HL-60/S4 (cell line): Measurements from ENCODE around the gene BSN.

Source experiments
- in situ Hi-C: fragments of 300-500 bp; cut with MboI; formaldehyde crosslinking; loops from 2 replicates; pipeline ENCODE4 v1.14.3; 2022; ENCODE audit warnings: low sequenced_read_pairs

Gene BSN

GRCh38 chr3:49553692-49554632, at the start of gene BSN:
Gene BSN (plus strand): TSS chr3:49554477. CDS start chr3:49554603, 126 bp downstream.
- in situ Hi-C loops = no loop called here

DNA sequence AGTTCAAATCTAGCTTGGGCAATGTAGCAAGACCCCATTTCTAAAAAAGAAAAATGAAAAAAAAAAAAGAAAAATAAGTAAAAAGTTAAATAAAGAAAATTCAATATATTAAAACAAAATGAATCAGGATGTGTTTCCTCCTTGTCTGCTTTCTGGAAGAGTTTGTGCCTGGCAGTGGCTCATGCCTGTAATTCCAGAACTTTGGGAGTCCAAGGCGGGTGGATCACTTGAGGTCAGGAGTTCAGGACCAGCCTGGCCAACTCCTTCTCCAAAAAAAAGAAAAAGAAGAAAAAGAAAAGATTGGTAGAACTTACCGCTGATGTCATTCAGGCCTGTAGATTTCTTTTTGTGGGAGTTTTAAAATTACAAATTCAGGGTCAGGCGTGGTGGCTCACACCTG, 47.4 kb upstream of the BSN start:
- in situ Hi-C loops = no loop called here

GRCh38 chr3:49509028-49509561, 45.2 kb upstream of the BSN start:
- in situ Hi-C loops = no loop called here

- in situ Hi-C loops = no loop called here
These were observed 42.6 kb upstream of the BSN start for GRCh38 chr3:49511639-49512038.

DNA sequence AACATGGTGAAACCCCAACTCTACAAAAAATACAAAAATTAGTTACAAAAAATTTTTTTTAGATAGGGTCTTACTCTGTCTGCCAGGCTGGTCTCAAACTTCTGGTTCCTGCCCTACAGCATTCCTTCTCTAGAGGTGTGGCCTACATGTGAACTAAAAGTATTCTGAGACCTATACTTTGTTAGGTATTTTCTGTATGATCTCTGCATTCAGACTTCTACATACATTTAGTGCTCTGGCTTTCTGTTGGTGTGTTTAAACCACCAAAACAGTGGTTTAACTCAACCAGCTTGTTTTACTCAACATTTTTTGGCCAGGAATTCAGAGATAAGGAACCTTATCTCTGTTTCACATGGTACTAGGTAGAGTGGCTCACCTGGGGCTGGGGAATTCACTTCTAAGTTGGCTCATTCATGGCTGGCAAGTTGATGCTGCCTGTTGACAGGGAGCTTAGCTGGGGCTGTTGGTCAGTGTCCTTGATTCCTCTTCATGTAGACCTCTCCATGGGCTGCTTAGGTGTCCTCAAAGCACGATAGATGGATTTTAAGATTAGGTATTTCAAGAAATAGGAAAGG, 41.4 kb upstream of the BSN start:
- in situ Hi-C loops = no loop called here

DNA sequence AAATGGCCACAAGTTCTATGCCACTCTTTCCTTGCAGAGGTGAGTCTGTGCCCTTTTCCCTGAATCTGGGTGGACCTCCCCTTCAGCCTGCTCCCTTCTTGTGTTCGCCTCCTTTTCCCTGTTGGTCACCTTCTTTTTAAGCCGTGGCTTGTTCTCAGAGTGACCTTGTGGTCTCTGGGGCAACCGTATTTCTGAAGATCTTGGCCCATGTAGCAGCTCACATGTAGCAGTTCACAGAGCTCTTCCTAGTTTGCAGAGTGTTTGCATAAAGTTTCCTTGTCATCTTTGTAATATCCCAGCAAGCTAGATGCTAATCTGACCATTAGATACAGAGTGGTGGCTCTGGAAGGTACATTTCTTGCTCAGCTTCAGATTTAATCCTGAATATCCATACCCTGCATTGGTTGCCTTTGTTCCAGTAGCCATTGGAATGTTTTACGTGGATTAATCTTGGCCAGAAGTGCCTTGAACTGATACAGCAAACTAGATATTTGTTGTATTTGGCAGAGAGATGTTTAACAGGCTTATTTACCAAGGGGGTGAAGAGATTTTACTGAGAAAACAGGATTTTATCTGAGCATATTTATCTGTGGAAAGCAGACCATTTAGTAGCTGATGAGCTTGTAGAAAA, 40.7 kb upstream of the BSN start:
- in situ Hi-C loops = no loop called here

DNA sequence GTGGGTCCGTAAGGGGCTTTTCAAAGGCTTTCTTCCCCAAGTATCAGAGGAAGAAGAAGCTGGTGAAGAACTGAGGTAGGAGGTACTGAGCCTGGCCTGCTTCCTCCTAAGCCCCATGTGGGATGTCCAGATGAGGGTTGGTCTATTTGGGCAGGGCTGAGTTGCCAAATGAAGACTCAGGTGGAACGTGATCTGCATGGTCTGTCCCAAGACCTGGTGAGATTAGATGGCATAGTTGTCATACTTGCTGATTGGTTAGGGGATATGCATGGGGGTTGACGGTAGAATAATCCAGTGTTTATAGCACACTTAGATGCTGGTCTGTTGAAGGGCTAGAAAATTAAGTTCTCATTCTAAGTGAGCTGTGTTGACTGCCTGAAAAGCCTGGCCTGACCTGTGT, 36.3 kb upstream of the BSN start:
- in situ Hi-C loops = no loop called here

DNA sequence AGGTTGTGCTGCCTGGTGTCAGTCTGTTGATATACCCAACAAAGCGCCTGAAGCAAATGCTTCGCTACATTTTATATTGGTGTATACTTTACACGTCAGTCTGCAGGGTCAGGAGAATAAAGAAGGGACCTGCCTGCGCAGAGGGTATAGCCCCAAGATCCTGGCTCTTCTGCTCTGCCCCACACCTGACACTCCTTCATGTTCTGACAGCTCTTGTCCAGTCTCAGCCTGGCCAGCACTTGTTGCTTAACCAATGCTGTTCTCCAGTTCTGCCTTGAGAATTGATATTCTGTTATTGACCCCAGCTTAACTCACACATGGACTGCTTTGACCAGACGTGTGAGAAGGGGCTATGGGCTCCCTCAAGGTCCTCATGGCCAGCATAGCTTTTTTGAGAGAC, 35.8 kb upstream of the BSN start:
- in situ Hi-C loops = no loop called here

DNA sequence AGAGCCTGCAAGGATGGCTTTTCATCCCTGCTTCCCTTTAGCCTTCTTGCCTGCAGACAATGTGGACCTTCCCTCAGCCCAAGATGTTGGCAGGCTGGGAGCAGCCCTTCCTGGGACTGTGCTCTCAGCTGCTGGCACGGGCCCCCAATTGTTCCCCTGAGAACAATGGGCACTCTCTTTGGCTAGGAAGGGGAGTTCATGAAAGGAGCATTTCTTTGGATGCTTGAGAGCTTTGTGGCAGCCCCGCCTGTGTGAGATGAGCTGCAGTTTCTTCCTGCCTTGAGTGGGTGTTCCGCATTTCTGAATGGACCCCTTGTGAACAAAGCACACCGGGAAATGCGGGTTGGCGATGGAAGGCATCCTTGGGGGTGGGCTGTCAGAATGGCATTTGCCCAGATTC, 35.0 kb upstream of the BSN start:
- in situ Hi-C loops = no loop called here

- in situ Hi-C loops = no loop called here
These were observed 34.3 kb upstream of the BSN start for GRCh38 chr3:49519916-49520385.

GRCh38 chr3:49523756-49524747, 30.2 kb upstream of the BSN start:
- in situ Hi-C loops = no loop called here

- in situ Hi-C loops = loop anchor here (25.0 kb wide), 1 partner anchor 133 kb away; the partner anchor contains the start of gene APEH
These were observed 24.7 kb upstream of the BSN start for GRCh38 chr3:49529567-49529966.

- in situ Hi-C loops = loop anchor here (25.0 kb wide), 1 partner anchor 132 kb away; the partner anchor contains the start of gene APEH
These were observed 24.0 kb upstream of the BSN start for GRCh38 chr3:49530231-49530630.

DNA sequence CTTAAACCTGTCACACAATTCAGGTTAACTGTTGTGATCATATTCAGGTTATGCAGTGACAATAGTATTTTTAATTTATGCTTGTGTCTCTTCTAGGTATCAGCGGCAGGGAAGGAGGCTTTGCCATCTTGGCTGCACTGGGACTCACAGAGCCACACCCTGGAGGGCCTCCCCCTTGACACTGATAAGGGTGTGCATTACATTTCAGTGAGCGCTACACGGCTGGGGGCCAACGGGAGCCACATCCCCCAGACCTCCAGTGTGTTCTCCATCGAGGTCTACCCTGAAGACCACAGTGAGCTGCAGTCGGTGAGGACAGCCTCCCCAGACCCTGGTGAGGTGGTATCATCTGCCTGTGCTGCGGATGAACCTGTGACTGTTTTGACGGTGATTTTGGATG, 23.6 kb upstream of the BSN start:
- in situ Hi-C loops = loop anchor here (25.0 kb wide), 1 partner anchor 132 kb away; the partner anchor contains the start of gene APEH

DNA sequence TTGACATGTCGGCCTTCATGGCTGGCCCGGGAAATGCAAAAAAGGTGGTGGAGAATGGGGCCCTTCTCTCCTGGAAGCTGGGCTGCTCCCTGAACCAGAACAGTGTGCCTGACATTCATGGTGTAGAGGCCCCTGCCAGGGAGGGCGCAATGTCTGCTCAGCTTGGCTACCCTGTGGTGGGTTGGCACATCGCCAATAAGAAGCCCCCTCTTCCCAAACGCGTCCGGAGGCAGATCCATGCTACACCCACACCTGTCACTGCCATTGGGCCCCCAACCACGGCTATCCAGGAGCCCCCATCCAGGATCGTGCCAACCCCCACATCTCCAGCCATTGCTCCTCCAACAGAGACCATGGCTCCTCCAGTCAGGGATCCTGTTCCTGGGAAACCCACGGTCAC, 23.1 kb upstream of the BSN start:
- in situ Hi-C loops = loop anchor here (25.0 kb wide), 1 partner anchor 131 kb away; the partner anchor contains the start of gene APEH

GRCh38 chr3:49531715-49532114, 22.6 kb upstream of the BSN start:
- in situ Hi-C loops = loop anchor here (25.0 kb wide), 1 partner anchor 131 kb away; the partner anchor contains the start of gene APEH

- in situ Hi-C loops = loop anchor here (25.0 kb wide), 1 partner anchor 129 kb away; the partner anchor contains the start of gene APEH
These were observed 21.2 kb upstream of the BSN start for GRCh38 chr3:49533031-49533430.

DNA sequence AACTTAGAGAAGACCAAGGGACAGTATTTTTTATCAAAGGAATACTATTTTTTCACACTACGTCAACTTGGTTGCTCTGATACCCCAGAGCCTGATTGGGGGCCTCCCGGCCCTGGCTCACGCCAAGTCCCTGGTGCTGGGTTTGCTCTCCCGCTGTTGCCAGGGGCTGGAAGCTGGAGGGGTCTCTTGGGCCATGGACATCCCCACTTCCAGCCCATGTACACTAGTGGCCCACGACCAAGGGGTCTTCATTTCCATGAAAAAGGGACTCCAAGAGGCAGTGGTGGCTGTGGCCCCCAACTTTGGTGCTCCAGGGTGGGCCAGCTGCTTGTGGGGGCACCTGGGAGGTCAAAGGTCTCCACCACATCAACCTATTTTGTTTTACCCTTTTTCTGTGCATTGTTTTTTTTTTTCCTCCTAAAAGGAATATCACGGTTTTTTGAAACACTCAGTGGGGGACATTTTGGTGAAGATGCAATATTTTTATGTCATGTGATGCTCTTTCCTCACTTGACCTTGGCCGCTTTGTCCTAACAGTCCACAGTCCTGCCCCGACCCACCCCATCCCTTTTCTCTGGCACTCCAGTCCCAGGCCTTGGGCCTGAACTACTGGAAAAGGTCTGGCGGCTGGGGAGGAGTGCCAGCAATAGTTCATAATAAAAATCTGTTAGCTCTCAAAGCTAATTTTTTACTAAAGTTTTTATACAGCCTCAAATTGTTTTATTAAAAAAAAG, 20.3 kb upstream of the BSN start:
- in situ Hi-C loops = loop anchor here (25.0 kb wide), 1 partner anchor 128 kb away; the partner anchor contains the start of gene APEH
